HepG2 (cell line): ENCODE measurements around the gene INHBB. TPM values are rescaled to one million over a fixed set of nuclear protein-coding genes. Genes with fewer than 3 reads are reported as not detected.

Source experiments
- ATAC-seq: fragments of 200-7000 bp; cut with Tn5 transposase; 3 replicates; pipeline ENCODE4 v1.9.1; 2020; ENCODE audit warnings: mild to moderate bottlenecking, moderate library complexity
- BruUV-seq: library from RNA; stranded (reverse); fragments of 400-500 nt; replicated peaks from 2 replicates; lab custom pipeline; 2021; lab: Mats Ljungman, UMichigan
- CTCF ChIA-PET: fragments of 300-600 bp; formaldehyde crosslinking; extraction: SDS; loops from one replicate; lab custom pipeline; 2021; ENCODE audit warnings: low total read pairs, inconsistent platforms, low intra/inter-chr PET ratio; lab: Yijun Ruan, JAX
- POLR2A ChIA-PET: fragments of 350-600 bp; sonication (Branson Sonifier 250); formaldehyde crosslinking; loops from one replicate; lab custom pipeline; 2020; ENCODE audit warnings: antibody characterized with exemption, inconsistent platforms; lab: Yijun Ruan, JAX
- DNase-seq: peaks from one replicate; pipeline ENCODE4 v3.0.0-alpha.2; 2015; ENCODE audit warnings: low spot score
- FAIRE-seq: peaks from 3 replicates; lab custom pipeline; 2011; peaks lifted over from hg19 to GRCh38; lab: Jason Lieb, UNC
- H2AFZ ChIP-seq: one replicate; pipeline ENCODE4 v1.6.1; 2011; ENCODE audit warnings: low read length, inconsistent platforms
- H3K27ac ChIP-seq: fragments of 300-600 bp; 3 replicates; pipeline ENCODE4 v1.8.0; 2011; ENCODE audit warnings: mixed run types, mild to moderate bottlenecking, mixed read lengths, low read length, inconsistent platforms; ENCODE audit not compliant: insufficient read depth; ENCODE audit errors: extremely low read length
- H3K27me3 ChIP-seq, 2 experiments: fragments of 200-600 bp in 1 of 2; 2 replicates in 1 of 2; 3 replicates in 1 of 2; pipeline versions ENCODE4 v1.6.0 to v1.8.0; 2011; ENCODE audit warnings: low read length in 2 of 2, mild to moderate bottlenecking in 2 of 2, moderate library complexity in 2 of 2, inconsistent platforms in 1 of 2; ENCODE audit not compliant: insufficient read depth in 2 of 2, control insufficient read depth in 1 of 2
- H3K36me3 ChIP-seq, 2 experiments: fragments of 200-600 bp in 1 of 2; replicated peaks in 1 of 2; 2 replicates in 1 of 2; 3 replicates in 1 of 2; pipeline versions ENCODE4 v1.5.1 to v1.8.0; 2011; ENCODE audit warnings: low read length in 2 of 2, inconsistent platforms in 1 of 2; ENCODE audit not compliant: insufficient read depth in 2 of 2, control insufficient read depth in 1 of 2
- H3K4me1 ChIP-seq: 2 replicates; pipeline ENCODE4 v1.5.1; 2012; ENCODE audit warnings: low read length, inconsistent platforms; ENCODE audit not compliant: insufficient read depth
- H3K4me2 ChIP-seq: 2 replicates; pipeline ENCODE4 v1.6.0; 2011; ENCODE audit warnings: low read depth, low read length, inconsistent platforms
- H3K4me3 ChIP-seq, 3 experiments: fragments of 200-600 bp in 1 of 3; sonication (generic), shearing (Covaris generic) in 1 of 3; replicated peaks in 1 of 3; 2 replicates each; pipeline ENCODE4 v1.5.1; 2011 to 2016; ENCODE audit warnings: low read length in 3 of 3, inconsistent platforms in 2 of 3, low read depth in 2 of 3, mild to moderate bottlenecking in 2 of 3, control low read depth in 1 of 3, mixed read lengths in 1 of 3; ENCODE audit not compliant: insufficient read depth in 1 of 3
- H3K79me2 ChIP-seq: one replicate; pipeline ENCODE4 v1.6.1; 2011; ENCODE audit warnings: low read length, inconsistent platforms; ENCODE audit not compliant: insufficient read depth
- H3K9ac ChIP-seq: 2 replicates; pipeline ENCODE4 v1.6.0; 2011; ENCODE audit warnings: mild to moderate bottlenecking, low read depth, low read length, inconsistent platforms; ENCODE audit not compliant: insufficient read depth
- H3K9me3 ChIP-seq: 2 replicates; pipeline ENCODE4 v1.5.1; 2012; ENCODE audit warnings: mild to moderate bottlenecking, low read length
- H4K20me1 ChIP-seq: 2 replicates; pipeline ENCODE4 v1.6.0; 2011; ENCODE audit warnings: inconsistent platforms, mild to moderate bottlenecking, low read length, moderate library complexity; ENCODE audit not compliant: insufficient read depth
- CREB1 ChIP-seq, 2 experiments: fragments of 450-650 bp in 1 of 2; IDR thresholded peaks; 2 replicates each; pipeline ENCODE4 v1.6.1; 2016 to 2017; ENCODE audit warnings: control low read depth in 1 of 2, mild to moderate bottlenecking in 1 of 2, missing compliant biosample characterization in 1 of 2, missing genetic modification characterization in 1 of 2
- FLYWCH1 ChIP-seq: sonication (generic); formaldehyde crosslinking; IDR thresholded peaks from 2 replicates; pipeline ENCODE4 v1.8.1; 2023; ENCODE audit warnings: mild to moderate bottlenecking, missing genetic modification reagents
- GLI4 ChIP-seq: sonication (generic); formaldehyde crosslinking; IDR thresholded peaks from 2 replicates; pipeline ENCODE4 v1.5.1; 2020; ENCODE audit warnings: missing genetic modification reagents, mild to moderate bottlenecking, moderate library complexity, borderline replicate concordance
- HMG20A ChIP-seq: IDR thresholded peaks from 2 replicates; pipeline ENCODE4 v1.6.1; 2016; ENCODE audit warnings: borderline replicate concordance
- HOXA9 ChIP-seq: sonication (generic); formaldehyde crosslinking; IDR thresholded peaks from 2 replicates; pipeline ENCODE4 v1.8.1; 2022; ENCODE audit warnings: missing genetic modification reagents, mild to moderate bottlenecking, moderate library complexity, borderline replicate concordance
- NR1H2 ChIP-seq: sonication (generic); formaldehyde crosslinking; IDR thresholded peaks from 2 replicates; pipeline ENCODE4 v1.8.1; 2022; ENCODE audit warnings: low read depth, missing genetic modification reagents, borderline replicate concordance
- PRPF4 ChIP-seq: fragments of 200-400 bp; formaldehyde crosslinking; IDR thresholded peaks from 2 replicates; pipeline ENCODE4 v1.6.1; 2016; ENCODE audit warnings: low read length, low read depth; ENCODE audit not compliant: poor library complexity, severe bottlenecking
- SOX6 ChIP-seq, 2 experiments: fragments of 450-650 bp in 1 of 2; sonication (generic) in 1 of 2; formaldehyde crosslinking in 1 of 2; IDR thresholded peaks; 2 replicates each; pipeline versions ENCODE4 v1.4.0 to v1.6.1; 2017 to 2020; ENCODE audit warnings: antibody characterized with exemption in 1 of 2, mild to moderate bottlenecking in 1 of 2, missing genetic modification reagents in 1 of 2
- SUZ12 ChIP-seq: fragments of 150-350 bp; IDR thresholded peaks from 2 replicates; pipeline ENCODE4 v1.6.1; 2014; ENCODE audit warnings: low read depth, low read length
- TBX2 ChIP-seq: sonication (generic); formaldehyde crosslinking; IDR thresholded peaks from 2 replicates; pipeline ENCODE4 v1.5.0; 2020; ENCODE audit warnings: missing genetic modification reagents, mild to moderate bottlenecking, borderline replicate concordance
- YEATS4 ChIP-seq: sonication (generic); formaldehyde crosslinking; IDR thresholded peaks from 2 replicates; pipeline ENCODE4 v1.4.0; 2020; ENCODE audit warnings: missing genetic modification reagents, borderline replicate concordance
- ZNF775 ChIP-seq: sonication (generic); formaldehyde crosslinking; IDR thresholded peaks from 2 replicates; pipeline ENCODE4 v1.4.0; 2020; ENCODE audit warnings: missing genetic modification reagents, mild to moderate bottlenecking, moderate library complexity, borderline replicate concordance
- WGBS: methylation state at CpG from one replicate; pipeline ENCODE4 v1.1.6; 2017; ENCODE audit warnings: low lambda C conversion rate; 5-methylcytosine and 5-hydroxymethylcytosine counted together
- in situ Hi-C: cut with HindIII; loops from 2 replicates; pipeline ENCODE4 v1.10.0; 2017; ENCODE audit warnings: low pct_unique_long_range_greater_than_20kb; ENCODE audit not compliant: extremely low pct_ligation_motif_present
- intact Hi-C: fragments of 100-400 bp; cut with micrococcal nuclease; formaldehyde crosslinking; loops from one replicate; pipeline ENCODE4 v1.10.0; 2022; ENCODE audit not compliant: unreplicated experiment
- polyA plus RNA-seq, 8 experiments: library from polyadenylated mRNA; depleted of rRNA in 3 of 8; stranded (reverse) in 7 of 8; unstranded in 1 of 8; fragments of >200 nt; fragmentation: Illumina TruSeq in 4 of 8; extraction: Trizol in 4 of 8; gene quantifications; 2 replicates each; pipeline versions ENCODE4 v1.2.1 to v1.2.3, GENCODE V29; 2011 to 2016; ENCODE audit warnings: low read depth in 4 of 8, missing spikeins in 1 of 8, mixed read lengths in 1 of 8; ENCODE audit not compliant: insufficient read depth in 1 of 8
- total RNA-seq, 5 experiments: library from RNA; depleted of rRNA; stranded (reverse); fragments of >200 nt; fragmentation: Illumina TruSeq; extraction: Trizol; gene quantifications; 2 replicates each; pipeline ENCODE4 v1.2.3, GENCODE V29; 2016; ENCODE audit warnings: low read depth in 1 of 5
- TF ChIP-seq, protein P1 (sequence below): sonication (generic); formaldehyde crosslinking; IDR thresholded peaks from 2 replicates; pipeline ENCODE4 v1.8.0; 2022; ENCODE audit warnings: mild to moderate bottlenecking, missing genetic modification reagents, moderate library complexity
- TF ChIP-seq, protein P2 (sequence below): sonication (generic); formaldehyde crosslinking; conservative IDR thresholded peaks from 2 replicates; pipeline ENCODE4 v1.8.0; 2022; ENCODE audit warnings: missing genetic modification reagents

Gene INHBB
- total and polyA plus RNA-seq, 2 of the 13 experiments (the other 11 are each of a cell fraction or from before 2014, with no cell fraction given), result 0.20 to 1.7 TPM

DNA sequence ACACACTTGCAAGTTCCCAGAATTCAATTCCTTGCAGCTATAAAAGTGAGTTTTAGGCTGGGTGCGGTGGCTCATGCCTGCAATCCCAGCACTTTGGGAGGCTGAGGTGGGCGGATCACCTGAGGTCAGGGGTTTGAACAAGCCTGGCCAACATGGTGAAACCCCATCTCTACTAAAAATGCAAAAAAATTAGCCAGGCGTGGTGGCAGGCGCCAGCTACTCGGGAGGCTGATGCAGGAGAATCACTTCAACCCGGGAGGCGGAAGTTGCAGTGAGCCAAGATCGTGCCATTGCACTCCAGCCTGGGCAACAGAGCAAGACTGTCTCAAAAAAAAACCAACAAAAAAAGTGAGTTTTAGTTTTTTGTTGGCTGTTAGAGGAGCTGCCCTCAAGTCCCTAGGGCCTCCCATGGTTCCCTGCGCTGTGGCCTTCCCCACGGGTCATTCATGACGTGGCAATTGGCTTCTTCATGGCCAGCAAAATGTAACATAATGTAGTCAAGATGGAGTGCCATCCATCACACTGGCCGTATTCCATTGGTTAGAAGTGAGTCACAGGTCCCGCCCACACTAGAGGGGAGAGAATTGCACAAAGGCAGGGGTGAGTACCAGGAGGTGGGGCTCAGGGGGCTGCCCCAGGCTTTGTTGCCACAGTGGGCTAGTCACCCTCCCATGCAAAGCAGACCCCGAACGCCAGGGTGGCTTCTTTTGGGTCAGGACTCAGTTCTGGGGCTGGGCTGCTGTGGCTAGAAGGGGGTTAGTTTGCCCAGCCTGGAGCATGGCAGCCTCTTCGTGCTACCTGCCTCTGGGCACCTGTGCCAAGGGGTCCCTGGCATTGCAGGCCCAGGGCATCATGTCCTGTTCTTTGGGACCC is 37.7 kb upstream of the INHBB start:
- no peak for DNase-seq
- no peak overlapping the region for H3K4me2 ChIP-seq
- WGBS, result 66% methylated on average over 16 of the region's 16 CpGs
- BruUV-seq, result no TSS peak
- no peaks in the 10 kb centered on the region for H3K79me2 ChIP-seq
- POLR2A ChIA-PET, result no interaction called here
- CTCF ChIA-PET, result no interaction called here
- ATAC-seq, result no peak
- no peak overlapping the region for H3K27ac ChIP-seq
- H3K36me3 ChIP-seq, result no peaks in the 10 kb centered on the region
- H2AFZ ChIP-seq, result no peak overlapping the region
- TF ChIP-seq CREB1 (IDR thresholded peaks at IDR 0.05), result peak; percentile 74
- no peak for TF ChIP-seq CREB1 (CRISPR knock-in tag; IDR thresholded peaks at IDR 0.05)
- TF ChIP-seq SOX6 (IDR thresholded peaks at IDR 0.05), result no peak
- no peak for TF ChIP-seq SOX6 (CRISPR knock-in tag; IDR thresholded peaks at IDR 0.05)
- H4K20me1 ChIP-seq, result no peaks in the 10 kb centered on the region
- H3K27me3 ChIP-seq, result peaks cover 0 to under 1% of the 10 kb centered on the region in 2 experiments; a peak in 1 of 5 replicates
- H3K9me3 ChIP-seq, result no peaks in the 10 kb centered on the region
- no peak overlapping the region for H3K4me3 ChIP-seq
- FAIRE-seq, result no peak
- peaks cover 14% of the 10 kb centered on the region for H3K4me1 ChIP-seq
- H3K9ac ChIP-seq, result no peak overlapping the region
- in situ Hi-C loops (no loop called here), intact Hi-C loops (loop anchor here (5.0 kb wide), 1 partner anchor 76 kb away; no protein-coding TSS in a partner anchor)

GRCh38 chr2:120310136-120310535 is 35.8 kb upstream of the INHBB start:
- WGBS, result 83% methylated on average over 6 of the region's 6 CpGs
- ChIA-PET CTCF (no interaction called here), POLR2A (no interaction called here)
- DNase-seq, result no peak
- Histone ChIP-seq H3K36me3 (no peaks in the 10 kb centered on the region), H3K79me2 (no peaks in the 10 kb centered on the region), H3K4me3 (no peak overlapping the region), H3K9ac (no peak overlapping the region), H3K4me2 (no peak overlapping the region), H3K4me1 (peaks cover 27% of the 10 kb centered on the region), H3K27me3 (peaks cover 6 to 18% of the 10 kb centered on the region in 2 experiments; a peak in 4 of 5 replicates), H2AFZ (no peak overlapping the region), H3K9me3 (no peaks in the 10 kb centered on the region), H4K20me1 (no peaks in the 10 kb centered on the region), H3K27ac (no peak overlapping the region)
- ATAC-seq, result no peak
- in situ Hi-C loops (loop anchor here (10.0 kb wide), 1 partner anchor 105 kb away; no protein-coding TSS in a partner anchor), intact Hi-C loops (loop anchor here (5.0 to 10.0 kb wide), 2 partner anchors 198 to 365 kb away; no protein-coding TSS in a partner anchor)
- no peak for FAIRE-seq
- no TSS peak for BruUV-seq
- TF ChIP-seq ZNF775 (CRISPR knock-in tag) (no peak), HOXA9 (no peak), PRPF4 (no peak), SUZ12 (no peak), HMG20A (CRISPR knock-in tag) (no peak), NR1H2 (CRISPR knock-in tag) (no peak), GLI4 (CRISPR knock-in tag) (no peak), TBX2 (CRISPR knock-in tag) (no peak), YEATS4 (no peak), FLYWCH1 (no peak)
- TF ChIP-seq, protein P1, sequence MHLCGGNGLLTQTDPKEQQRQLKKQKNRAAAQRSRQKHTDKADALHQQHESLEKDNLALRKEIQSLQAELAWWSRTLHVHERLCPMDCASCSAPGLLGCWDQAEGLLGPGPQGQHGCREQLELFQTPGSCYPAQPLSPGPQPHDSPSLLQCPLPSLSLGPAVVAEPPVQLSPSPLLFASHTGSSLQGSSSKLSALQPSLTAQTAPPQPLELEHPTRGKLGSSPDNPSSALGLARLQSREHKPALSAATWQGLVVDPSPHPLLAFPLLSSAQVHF (CRISPR knock-in tag), result no peak
- TF ChIP-seq, protein P2, sequence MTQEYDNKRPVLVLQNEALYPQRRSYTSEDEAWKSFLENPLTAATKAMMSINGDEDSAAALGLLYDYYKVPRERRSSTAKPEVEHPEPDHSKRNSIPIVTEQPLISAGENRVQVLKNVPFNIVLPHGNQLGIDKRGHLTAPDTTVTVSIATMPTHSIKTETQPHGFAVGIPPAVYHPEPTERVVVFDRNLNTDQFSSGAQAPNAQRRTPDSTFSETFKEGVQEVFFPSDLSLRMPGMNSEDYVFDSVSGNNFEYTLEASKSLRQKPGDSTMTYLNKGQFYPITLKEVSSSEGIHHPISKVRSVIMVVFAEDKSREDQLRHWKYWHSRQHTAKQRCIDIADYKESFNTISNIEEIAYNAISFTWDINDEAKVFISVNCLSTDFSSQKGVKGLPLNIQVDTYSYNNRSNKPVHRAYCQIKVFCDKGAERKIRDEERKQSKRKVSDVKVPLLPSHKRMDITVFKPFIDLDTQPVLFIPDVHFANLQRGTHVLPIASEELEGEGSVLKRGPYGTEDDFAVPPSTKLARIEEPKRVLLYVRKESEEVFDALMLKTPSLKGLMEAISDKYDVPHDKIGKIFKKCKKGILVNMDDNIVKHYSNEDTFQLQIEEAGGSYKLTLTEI (CRISPR knock-in tag), result no peak
